Nephron (organoid): ENCODE results near the gene SGCD.
"Not testable (repeated sequence)": the region's sequence is repeated elsewhere in the genome, so short reads cannot be mapped to it uniquely, and the experiment has no call there.

Experiments
- H3K27ac Mint-ChIP-seq, 3 experiments: 2 replicates each; pipeline ENCODE4 v1.8.0; 2020; ENCODE audit warnings: mixed read lengths in 3 of 3, mild to moderate bottlenecking in 2 of 3, moderate library complexity in 1 of 3
- H3K27me3 Mint-ChIP-seq: 2 replicates; pipeline ENCODE4 v1.8.0; 2021; ENCODE audit warnings: low read depth, mild to moderate bottlenecking, moderate library complexity, mixed read lengths
- H3K36me3 Mint-ChIP-seq: 2 replicates; pipeline ENCODE4 v1.8.0; 2020; ENCODE audit warnings: low read depth, mixed read lengths
- H3K4me1 Mint-ChIP-seq: 2 replicates; pipeline ENCODE4 v1.8.0; 2020; ENCODE audit warnings: mixed read lengths
- H3K4me3 Mint-ChIP-seq, 3 experiments: 2 replicates each; pipeline ENCODE4 v1.8.0; 2020; ENCODE audit warnings: mild to moderate bottlenecking in 3 of 3, mixed read lengths in 3 of 3, moderate library complexity in 2 of 3
- H3K9me3 Mint-ChIP-seq: 2 replicates; pipeline ENCODE4 v1.8.0; 2020; ENCODE audit warnings: mixed read lengths
- TF ChIP-seq, protein P1 (sequence below), 3 experiments: fragments of 200-600 bp; sonication (generic); IDR thresholded peaks; one replicate each; pipeline ENCODE4 v1.5.0; 2021; ENCODE audit warnings: antibody characterized with exemption in 3 of 3; ENCODE audit not compliant: unreplicated experiment in 3 of 3

Gene SGCD

DNA sequence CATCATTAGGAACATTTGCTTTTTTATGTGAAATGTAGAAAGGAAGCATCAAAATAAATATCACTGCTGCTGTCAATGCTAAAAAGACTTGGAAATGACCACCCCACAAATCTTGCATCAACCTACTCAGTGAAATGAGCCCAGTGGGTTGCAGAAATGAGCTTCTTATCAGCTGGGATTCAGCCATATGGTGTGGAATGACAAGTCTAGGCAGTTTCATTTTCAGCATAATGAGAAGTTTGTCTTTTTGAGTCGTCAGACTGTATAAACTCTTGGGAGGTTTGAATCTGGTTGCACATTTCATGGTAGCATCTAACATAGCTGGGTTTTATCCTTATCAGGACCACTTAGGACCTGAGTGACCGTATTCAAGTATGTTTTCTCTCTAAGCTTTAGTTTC is 272.0 kb downstream of the SGCD start:
- H3K9me3 Mint-ChIP-seq: peaks cover 30% of the 10 kb centered on the region
- H3K27ac Mint-ChIP-seq: no peak overlapping the region
- peaks cover 6% of the 10 kb centered on the region for H3K4me1 Mint-ChIP-seq
- H3K36me3 Mint-ChIP-seq: peaks cover 19% of the 10 kb centered on the region
- TF ChIP-seq, protein P1, sequence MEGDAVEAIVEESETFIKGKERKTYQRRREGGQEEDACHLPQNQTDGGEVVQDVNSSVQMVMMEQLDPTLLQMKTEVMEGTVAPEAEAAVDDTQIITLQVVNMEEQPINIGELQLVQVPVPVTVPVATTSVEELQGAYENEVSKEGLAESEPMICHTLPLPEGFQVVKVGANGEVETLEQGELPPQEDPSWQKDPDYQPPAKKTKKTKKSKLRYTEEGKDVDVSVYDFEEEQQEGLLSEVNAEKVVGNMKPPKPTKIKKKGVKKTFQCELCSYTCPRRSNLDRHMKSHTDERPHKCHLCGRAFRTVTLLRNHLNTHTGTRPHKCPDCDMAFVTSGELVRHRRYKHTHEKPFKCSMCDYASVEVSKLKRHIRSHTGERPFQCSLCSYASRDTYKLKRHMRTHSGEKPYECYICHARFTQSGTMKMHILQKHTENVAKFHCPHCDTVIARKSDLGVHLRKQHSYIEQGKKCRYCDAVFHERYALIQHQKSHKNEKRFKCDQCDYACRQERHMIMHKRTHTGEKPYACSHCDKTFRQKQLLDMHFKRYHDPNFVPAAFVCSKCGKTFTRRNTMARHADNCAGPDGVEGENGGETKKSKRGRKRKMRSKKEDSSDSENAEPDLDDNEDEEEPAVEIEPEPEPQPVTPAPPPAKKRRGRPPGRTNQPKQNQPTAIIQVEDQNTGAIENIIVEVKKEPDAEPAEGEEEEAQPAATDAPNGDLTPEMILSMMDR (IDR thresholded peaks at IDR 0.05; ENCODE audit: unreplicated experiment in 3 of 3): no peak
- H3K4me3 Mint-ChIP-seq: no peak overlapping the region
- H3K27me3 Mint-ChIP-seq: no peaks in the 10 kb centered on the region

DNA sequence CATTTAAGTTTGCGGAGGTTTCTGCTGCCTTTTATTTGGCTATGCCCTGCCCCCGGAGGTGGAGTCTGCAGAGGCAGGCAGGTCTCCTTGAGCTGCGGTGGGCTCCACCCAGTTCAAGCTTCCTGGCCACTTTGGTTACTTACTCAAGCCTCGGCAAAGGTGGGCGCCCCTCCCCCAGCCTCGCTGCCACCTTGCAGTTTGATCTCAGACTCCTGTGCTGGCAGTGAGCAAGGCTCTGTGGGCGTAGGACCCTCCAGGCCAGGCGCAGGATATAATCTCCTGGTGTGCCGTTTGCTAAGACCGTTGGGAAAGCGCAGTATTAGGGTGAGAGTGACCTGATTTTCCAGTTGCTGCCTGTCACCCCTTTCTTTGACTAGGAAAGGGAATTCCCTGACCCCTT is 283.6 kb downstream of the SGCD start:
- not testable (repeated sequence) for H3K27me3 Mint-ChIP-seq, H3K4me1 Mint-ChIP-seq, H3K4me3 Mint-ChIP-seq, H3K27ac Mint-ChIP-seq
- Mint-ChIP-seq H3K9me3 (peaks cover 56% of the 10 kb centered on the region), H3K36me3 (peaks cover 16% of the 10 kb centered on the region)

DNA sequence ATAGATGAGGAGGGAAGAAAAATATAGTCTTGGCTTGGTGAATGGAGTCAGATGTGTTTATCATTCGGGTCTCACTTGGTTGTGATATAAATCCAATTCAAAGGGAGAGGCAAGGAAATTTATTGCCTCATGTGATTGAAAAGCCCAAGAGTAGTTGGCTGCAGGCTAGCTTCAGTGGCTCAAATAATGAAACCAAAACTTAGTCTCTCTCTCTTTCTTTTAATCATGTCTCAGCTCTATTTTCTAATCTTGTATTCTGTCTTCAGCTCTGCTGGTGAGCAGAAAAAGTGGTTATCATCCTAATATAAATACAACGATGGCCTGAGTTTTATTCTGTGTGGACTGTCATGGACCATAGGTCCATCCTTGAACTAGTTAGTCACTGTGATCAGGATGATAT is 288.9 kb downstream of the SGCD start:
- peaks cover 11% of the 10 kb centered on the region for H3K36me3 Mint-ChIP-seq
- H3K27me3 Mint-ChIP-seq: no peaks in the 10 kb centered on the region
- peaks cover 25% of the 10 kb centered on the region for H3K9me3 Mint-ChIP-seq
- TF ChIP-seq, protein P1 (IDR thresholded peaks at IDR 0.05; ENCODE audit: unreplicated experiment in 3 of 3): no peak
- no peak overlapping the region for H3K4me3 Mint-ChIP-seq
- no peaks in the 10 kb centered on the region for H3K4me1 Mint-ChIP-seq
- no peak overlapping the region for H3K27ac Mint-ChIP-seq

DNA sequence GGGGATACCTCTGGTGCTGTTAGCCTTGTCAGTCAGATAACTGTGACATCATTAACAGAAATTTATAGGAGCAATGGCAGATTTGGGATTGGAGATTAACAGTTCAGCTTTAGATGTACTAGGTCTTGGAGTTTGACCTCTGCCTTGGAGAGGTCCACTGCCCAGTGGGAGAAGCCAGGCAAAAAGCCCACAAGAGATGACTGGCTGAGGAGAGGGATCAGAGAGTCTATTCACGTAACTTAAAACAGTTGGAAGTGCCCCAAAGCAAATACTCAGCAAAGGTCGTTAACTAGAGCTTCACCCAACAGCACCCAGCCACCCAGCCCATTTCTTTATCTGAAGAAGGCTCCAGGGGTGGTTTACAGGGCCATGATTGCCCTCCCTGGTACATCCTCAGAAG is 290.5 kb downstream of the SGCD start:
- H3K27me3 Mint-ChIP-seq: no peaks in the 10 kb centered on the region
- H3K27ac Mint-ChIP-seq: no peak overlapping the region
- no peaks in the 10 kb centered on the region for H3K36me3 Mint-ChIP-seq
- H3K4me3 Mint-ChIP-seq: no peak overlapping the region
- H3K9me3 Mint-ChIP-seq: peaks cover 9% of the 10 kb centered on the region
- TF ChIP-seq, protein P1 (IDR thresholded peaks at IDR 0.05; ENCODE audit: unreplicated experiment in 3 of 3): no peak
- no peaks in the 10 kb centered on the region for H3K4me1 Mint-ChIP-seq

DNA sequence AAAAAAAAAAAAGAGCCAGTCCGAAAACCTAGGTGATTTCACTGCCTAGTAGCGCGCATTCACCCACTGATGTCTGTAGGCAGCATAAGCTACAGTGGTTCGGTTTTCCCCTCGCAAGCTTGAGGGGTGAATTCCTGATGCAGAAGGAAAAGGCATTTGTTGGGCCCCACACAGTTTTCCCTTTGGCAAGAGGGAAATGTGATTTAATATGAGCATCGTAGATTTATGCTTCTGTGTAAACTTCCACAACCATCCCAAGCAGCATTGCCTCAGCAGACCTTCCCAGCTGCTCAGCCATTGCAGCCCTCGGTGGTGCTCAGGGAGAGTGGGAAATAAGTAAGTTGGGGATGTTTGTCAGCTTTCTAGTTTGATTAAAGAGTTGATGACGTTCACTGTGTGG is 291.6 kb downstream of the SGCD start:
- Mint-ChIP-seq H3K4me1 (peaks cover 4% of the 10 kb centered on the region), H3K27ac (no peak overlapping the region), H3K4me3 (no peak overlapping the region), H3K9me3 (peaks cover 5% of the 10 kb centered on the region), H3K27me3 (no peaks in the 10 kb centered on the region), H3K36me3 (no peaks in the 10 kb centered on the region)
- TF ChIP-seq, protein P1 (IDR thresholded peaks at IDR 0.05; ENCODE audit: unreplicated experiment in 3 of 3): no peak

DNA sequence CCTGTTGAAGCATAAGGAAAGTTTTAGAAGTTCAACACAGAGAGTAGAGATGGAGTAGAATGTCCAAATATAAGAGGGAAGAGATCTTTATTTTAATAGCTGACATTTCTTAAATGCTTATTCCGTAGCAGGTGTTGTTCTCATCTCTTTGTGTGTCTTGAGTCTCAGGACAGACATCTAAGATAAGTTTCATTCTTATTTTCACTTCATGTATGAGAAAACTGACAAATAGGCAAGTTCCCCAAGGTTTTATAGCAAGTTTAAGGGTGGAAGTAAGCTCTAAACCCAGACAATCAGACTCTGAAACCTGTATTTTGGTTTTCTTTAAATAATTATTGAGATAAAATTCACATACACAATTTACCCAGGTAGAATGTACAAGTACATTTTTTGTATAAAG is 294.8 kb downstream of the SGCD start:
- Mint-ChIP-seq H3K4me1 (peaks cover 6% of the 10 kb centered on the region), H3K27ac (no peak overlapping the region), H3K36me3 (no peaks in the 10 kb centered on the region), H3K4me3 (no peak overlapping the region), H3K27me3 (no peaks in the 10 kb centered on the region), H3K9me3 (no peaks in the 10 kb centered on the region)
- TF ChIP-seq, protein P1 (IDR thresholded peaks at IDR 0.05; ENCODE audit: unreplicated experiment in 3 of 3): no peak
